Smooth muscle cell (in vitro differentiated cells): ENCODE data around the gene RPA3. TPM values are rescaled to one million over a fixed set of nuclear protein-coding genes. Genes with fewer than 3 reads are reported as not detected.
A peak's percentile ranks its signal among the peaks of the same experiment; 100 is the strongest.

Source experiments
- DNase-seq: peaks from one replicate; lab custom pipeline; 2025; ENCODE audit not compliant: unreplicated experiment; lab: John Stamatoyannopoulos, UW
- H2AFZ ChIP-seq: fragments of 200-600 bp; sonication (generic); 2 replicates; pipeline ENCODE4 v1.6.0; 2016; ENCODE audit warnings: antibody characterized with exemption, low read depth, mild to moderate bottlenecking
- H3F3A ChIP-seq: fragments of 200-600 bp; sonication (generic); 2 replicates; pipeline ENCODE4 v1.6.0; 2017; ENCODE audit warnings: antibody characterized with exemption, low read depth
- H3K27ac ChIP-seq: fragments of 200-600 bp; sonication (generic); 2 replicates; pipeline ENCODE4 v1.5.1; 2016; ENCODE audit warnings: low read depth, mild to moderate bottlenecking
- H3K27me3 ChIP-seq: fragments of 200-600 bp; sonication (generic); 2 replicates; pipeline ENCODE4 v1.6.1; 2016; ENCODE audit warnings: low read depth, mild to moderate bottlenecking
- H3K36me3 ChIP-seq: fragments of 200-600 bp; sonication (generic); 2 replicates; pipeline ENCODE4 v1.5.1; 2016; ENCODE audit warnings: low read depth
- H3K4me1 ChIP-seq: fragments of 200-600 bp; sonication (generic); 2 replicates; pipeline ENCODE4 v1.5.1; 2016; ENCODE audit warnings: low read depth
- H3K4me2 ChIP-seq: fragments of 200-600 bp; sonication (generic); 2 replicates; pipeline ENCODE4 v1.6.0; 2016; ENCODE audit warnings: mild to moderate bottlenecking
- H3K4me3 ChIP-seq: fragments of 200-600 bp; sonication (generic); 2 replicates; pipeline ENCODE4 v1.5.1; 2016; ENCODE audit warnings: mild to moderate bottlenecking
- H3K79me2 ChIP-seq: fragments of 200-600 bp; sonication (generic); 2 replicates; pipeline ENCODE4 v1.6.0; 2016; ENCODE audit warnings: low read depth, mild to moderate bottlenecking
- H3K9ac ChIP-seq: fragments of 200-600 bp; sonication (generic); 2 replicates; pipeline ENCODE4 v1.6.0; 2016; ENCODE audit warnings: low read depth
- H3K9me3 ChIP-seq: fragments of 200-600 bp; sonication (generic); replicated peaks from 2 replicates; pipeline ENCODE4 v1.5.1; 2016; ENCODE audit warnings: low read depth
- H4K20me1 ChIP-seq: fragments of 200-600 bp; sonication (generic); 2 replicates; pipeline ENCODE4 v1.6.0; 2016; ENCODE audit warnings: low read depth
- CTCF ChIP-seq: fragments of 200-600 bp; sonication (generic); IDR thresholded peaks from 2 replicates; pipeline ENCODE4 v1.5.1; 2017; ENCODE audit warnings: borderline replicate concordance, mild to moderate bottlenecking, antibody characterized with exemption; ENCODE audit not compliant: insufficient read depth, poor library complexity, severe bottlenecking
- WGBS: methylation state at CpG from one replicate; pipeline ENCODE4 v1.1.7; 2016; ENCODE audit warnings: low lambda C conversion rate; 5-methylcytosine and 5-hydroxymethylcytosine counted together
- polyA plus RNA-seq: library from polyadenylated mRNA; unstranded; fragments of >200 nt; fragmentation: Nextera tagmentation; extraction: Ambion mirVana; gene quantifications from 2 replicates; pipeline ENCODE4 v1.2.1, GENCODE V29; 2016
- total RNA-seq: library from RNA; depleted of rRNA; stranded (reverse); fragments of >200 nt; gene quantifications from 2 replicates; pipeline ENCODE4 v1.2.3, GENCODE V29; 2014

RPA3 gene
- total and polyA plus RNA-seq, 2 experiments from 2014 or later: 37.2 to 63.7 TPM

DNA sequence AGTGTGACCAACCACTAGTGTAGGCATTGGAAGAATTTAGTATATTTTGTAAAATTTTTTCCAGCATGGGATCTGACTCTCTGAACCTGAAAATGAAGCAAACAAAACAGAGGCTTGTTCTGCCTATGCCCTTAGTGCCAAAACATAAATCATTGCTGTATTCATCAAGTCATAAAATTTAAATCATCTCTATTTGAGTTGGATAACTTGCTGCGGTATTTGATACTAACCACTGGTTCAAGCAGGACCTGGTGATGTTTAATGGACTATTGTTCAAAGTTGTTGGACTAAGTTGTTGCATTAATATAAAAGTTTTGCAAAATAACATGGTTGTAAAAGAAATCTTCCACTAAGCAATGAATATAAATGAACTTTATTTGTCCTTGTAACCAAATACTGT lies 19.8 kb upstream of the RPA3 start:
- WGBS: 78% methylated on average over 1 of the region's 1 CpG
- TF ChIP-seq CTCF: no peak

GRCh38 chr7:7737674-7738073 lies 19.3 kb upstream of the RPA3 start:
- H3K9me3 ChIP-seq: no peaks in the 10 kb centered on the region
- no peaks in the 10 kb centered on the region for H3K36me3 ChIP-seq
- TF ChIP-seq CTCF: no peak
- H3K27ac ChIP-seq: peak overlapping the region; percentile 0
- H3F3A ChIP-seq: no peaks in the 10 kb centered on the region
- no peak overlapping the region for H3K9ac ChIP-seq
- H3K27me3 ChIP-seq: no peaks in the 10 kb centered on the region
- H2AFZ ChIP-seq: no peak overlapping the region
- no peak overlapping the region for H3K4me3 ChIP-seq
- H3K79me2 ChIP-seq: no peaks in the 10 kb centered on the region
- peak overlapping the region; percentile 2 for H3K4me2 ChIP-seq
- no peaks in the 10 kb centered on the region for H4K20me1 ChIP-seq
- peaks cover 35% of the 10 kb centered on the region for H3K4me1 ChIP-seq
- no peak for DNase-seq

More for the DNA sequence above, 19.8 kb upstream of the RPA3 start:
- Histone ChIP-seq H3F3A (no peaks in the 10 kb centered on the region), H3K36me3 (no peaks in the 10 kb centered on the region), H3K79me2 (no peaks in the 10 kb centered on the region), H3K27ac (peak overlapping the region; percentile 0), H2AFZ (no peak overlapping the region), H3K27me3 (no peaks in the 10 kb centered on the region), H3K4me3 (no peak overlapping the region), H3K9ac (no peak overlapping the region), H4K20me1 (no peaks in the 10 kb centered on the region), H3K4me2 (no peak overlapping the region), H3K9me3 (no peaks in the 10 kb centered on the region), H3K4me1 (peaks cover 35% of the 10 kb centered on the region)
- DNase-seq: no peak

GRCh38 chr7:7736671-7737070 lies 18.3 kb upstream of the RPA3 start:
- DNase-seq: no peak
- H3K79me2 ChIP-seq: no peaks in the 10 kb centered on the region
- no peak overlapping the region for H3K4me2 ChIP-seq
- H3K27me3 ChIP-seq: no peaks in the 10 kb centered on the region
- peaks cover 35% of the 10 kb centered on the region for H3K4me1 ChIP-seq
- no peaks in the 10 kb centered on the region for H3K9me3 ChIP-seq
- no peak overlapping the region for H3K27ac ChIP-seq
- no peaks in the 10 kb centered on the region for H3F3A ChIP-seq
- TF ChIP-seq CTCF: no peak
- H2AFZ ChIP-seq: no peak overlapping the region
- no peaks in the 10 kb centered on the region for H4K20me1 ChIP-seq
- H3K36me3 ChIP-seq: no peaks in the 10 kb centered on the region
- no peak overlapping the region for H3K4me3 ChIP-seq
- WGBS: 95% methylated on average over 2 of the region's 2 CpGs
- no peak overlapping the region for H3K9ac ChIP-seq

DNA sequence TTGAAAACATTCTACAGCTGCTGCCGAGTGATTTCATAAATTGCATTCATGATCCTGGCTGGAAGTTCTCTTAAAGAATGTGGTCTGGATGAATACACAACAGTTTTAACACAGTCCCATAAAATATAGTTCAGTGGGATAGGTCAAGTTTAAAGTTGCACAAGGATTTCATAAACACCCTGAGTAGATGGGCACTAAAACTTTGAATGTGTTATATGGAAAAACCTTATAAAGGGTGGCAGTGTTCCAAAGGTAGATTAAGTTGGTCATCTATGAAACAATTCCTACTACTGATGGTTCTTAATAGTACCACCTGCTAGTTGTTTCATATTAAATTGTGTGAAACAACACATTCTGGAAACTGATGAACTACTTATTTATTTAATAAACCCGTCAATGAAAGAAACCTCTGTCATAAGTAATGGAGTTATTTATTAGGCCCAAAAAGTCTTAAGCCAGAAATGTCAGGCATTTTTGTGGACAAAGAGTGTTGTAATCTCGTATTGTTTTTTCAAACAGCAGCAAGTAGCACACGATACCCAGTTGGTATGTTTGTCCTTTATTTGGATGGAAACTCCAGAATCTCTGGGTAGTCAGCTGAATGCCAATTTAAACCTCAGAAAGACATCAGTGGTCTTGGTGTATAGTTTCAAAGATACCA lies 14.3 kb upstream of the RPA3 start:
- Histone ChIP-seq H3K79me2 (no peaks in the 10 kb centered on the region), H4K20me1 (no peaks in the 10 kb centered on the region), H2AFZ (no peak overlapping the region), H3K9ac (no peak overlapping the region), H3K36me3 (no peaks in the 10 kb centered on the region), H3K27ac (peak overlapping the region; percentile 7), H3K4me2 (no peak overlapping the region), H3K4me3 (no peak overlapping the region), H3K9me3 (no peaks in the 10 kb centered on the region), H3K4me1 (peaks cover 15% of the 10 kb centered on the region), H3K27me3 (no peaks in the 10 kb centered on the region), H3F3A (no peaks in the 10 kb centered on the region)
- WGBS: 53% methylated on average over 4 of the region's 4 CpGs
- no peak for DNase-seq
- no peak for TF ChIP-seq CTCF
